Stimulated activated CD4-positive, alpha-beta T cell treated with anti-CD3 and anti-CD28 coated beads, Interleukin-12 subunit alpha, Interleukin-12 subunit beta, amount 100 ng/mL, for 48 hours (primary cell): Measurements from ENCODE around the gene TRIP13.

Source experiments
- DNase-seq, 3 donors: peaks; one replicate each; pipeline ENCODE4 v3.0.0-alpha.2; 2020; ENCODE audit warnings: low read depth in 2 of 3, low spot score in 1 of 3

Gene TRIP13

DNA sequence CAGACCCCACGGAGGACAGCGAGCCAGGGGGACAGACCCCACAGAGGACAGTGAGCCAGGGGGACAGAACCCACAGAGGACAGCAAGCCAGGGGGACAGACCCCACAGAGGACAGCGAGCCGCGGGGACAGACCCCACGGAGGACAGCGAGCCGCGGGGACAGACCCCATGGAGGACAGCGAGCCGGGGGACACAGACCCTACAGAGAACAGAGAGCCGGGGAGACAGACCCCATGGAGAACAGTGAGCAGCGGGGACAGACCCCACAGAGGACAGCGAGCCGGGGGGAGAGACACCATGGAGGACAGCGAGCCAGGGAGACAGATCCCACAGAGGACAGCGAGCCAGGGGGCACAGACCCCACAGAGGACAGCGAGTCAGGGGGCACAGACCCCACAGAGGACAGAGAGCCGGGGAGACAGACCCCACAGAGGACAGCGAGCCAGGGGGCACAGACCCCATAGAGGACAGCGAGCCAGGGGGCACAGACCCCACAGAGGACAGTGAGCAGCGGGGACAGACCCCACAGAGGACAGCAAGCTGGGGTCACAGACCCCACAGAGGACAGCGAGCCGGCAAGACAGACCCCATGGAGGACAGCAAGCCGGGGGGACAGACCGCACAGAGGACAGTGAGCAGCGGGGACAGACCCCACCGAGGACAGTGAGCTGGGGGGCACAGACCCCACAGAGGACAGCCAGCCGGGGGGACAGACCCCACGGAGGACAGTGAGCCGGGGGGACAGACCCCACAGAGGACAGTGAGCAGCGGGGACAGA lies 37.5 kb upstream of the TRIP13 start:
- no peak for DNase-seq

DNA sequence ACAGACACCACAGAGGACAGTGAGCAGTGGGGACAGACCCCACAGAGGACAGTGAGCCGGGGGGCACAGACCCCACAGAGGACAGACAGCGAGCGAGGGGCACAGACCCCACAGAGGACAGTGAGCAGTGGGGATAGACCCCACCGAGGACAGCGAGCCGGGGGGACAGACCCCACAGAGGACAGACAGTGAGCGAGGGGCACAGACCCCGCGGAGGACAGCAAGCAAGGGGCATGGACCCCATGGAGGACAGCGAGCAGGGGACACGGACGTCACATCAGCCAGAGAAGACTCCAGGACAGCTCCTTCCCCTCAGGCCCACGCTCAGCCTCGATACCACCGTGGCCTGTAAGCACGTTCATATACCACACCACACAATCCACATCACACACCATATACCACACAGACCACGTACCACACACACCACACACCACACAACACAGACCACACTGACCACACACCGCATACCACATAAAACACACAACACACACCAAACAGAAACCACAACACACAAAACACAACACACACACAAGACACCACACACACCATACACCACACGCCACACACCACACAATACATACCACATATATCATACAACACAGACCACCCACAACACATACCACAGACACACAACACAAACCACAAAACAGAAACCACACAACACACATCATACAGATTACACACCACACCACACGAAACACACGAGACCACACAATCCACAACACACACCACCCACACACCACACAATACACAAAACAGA lies 36.7 kb upstream of the TRIP13 start:
- no peak for DNase-seq

DNA sequence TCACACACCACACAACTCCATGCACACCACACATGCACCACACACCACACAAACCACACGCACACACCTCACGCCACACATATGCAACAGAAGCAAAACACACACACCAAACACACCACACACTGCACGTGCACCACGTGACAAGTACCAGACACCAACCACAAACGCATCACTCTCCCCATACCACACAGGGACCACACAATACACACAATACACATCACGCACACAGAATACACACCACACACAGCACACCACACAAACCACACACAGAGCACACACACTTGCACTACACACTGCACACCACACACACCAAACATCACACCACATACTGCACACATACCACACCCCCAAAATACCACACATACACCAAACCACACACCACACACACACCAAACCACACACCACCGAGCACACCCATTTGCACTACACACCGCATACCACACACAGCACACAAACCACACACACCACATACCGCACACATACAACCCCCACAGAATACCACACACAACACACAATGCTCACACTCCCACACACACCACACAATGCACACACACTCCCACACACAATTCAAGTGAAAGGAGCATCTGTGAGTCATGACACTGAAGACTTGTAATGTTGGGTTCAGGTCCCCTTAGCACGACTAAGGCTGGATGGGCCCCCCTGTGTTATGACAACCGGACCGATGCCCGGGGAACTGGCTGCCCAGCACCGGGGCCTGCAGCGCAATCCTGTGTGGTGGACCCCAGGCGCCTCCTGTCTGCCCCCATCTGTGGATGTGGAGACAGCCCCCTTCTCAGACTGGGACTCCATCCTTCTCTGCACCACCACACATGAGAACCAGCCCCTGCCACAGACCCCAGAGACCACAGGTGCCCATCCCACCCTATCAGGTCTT lies 35.9 kb upstream of the TRIP13 start:
- no peak for DNase-seq

DNA sequence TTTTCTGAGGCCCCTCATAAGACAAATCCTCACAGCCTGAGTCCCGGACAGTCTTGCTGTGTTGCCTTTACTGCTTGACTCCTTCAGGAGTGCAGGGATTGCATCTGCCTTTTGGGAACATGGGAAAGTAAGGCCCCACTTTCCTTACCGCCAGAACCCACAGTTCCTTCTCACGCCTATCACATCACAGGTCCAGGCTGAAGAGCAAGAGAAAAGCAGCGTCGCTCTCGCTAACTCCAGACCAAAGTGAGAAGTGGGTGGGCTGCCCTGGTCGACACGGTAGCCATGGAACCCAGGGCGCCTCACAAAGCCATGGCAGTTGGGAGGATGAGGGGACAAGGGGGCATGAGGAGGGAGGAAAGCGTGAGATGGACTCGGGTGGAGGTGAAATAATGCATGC lies 34.0 kb upstream of the TRIP13 start:
- DNase-seq = no peak

DNA sequence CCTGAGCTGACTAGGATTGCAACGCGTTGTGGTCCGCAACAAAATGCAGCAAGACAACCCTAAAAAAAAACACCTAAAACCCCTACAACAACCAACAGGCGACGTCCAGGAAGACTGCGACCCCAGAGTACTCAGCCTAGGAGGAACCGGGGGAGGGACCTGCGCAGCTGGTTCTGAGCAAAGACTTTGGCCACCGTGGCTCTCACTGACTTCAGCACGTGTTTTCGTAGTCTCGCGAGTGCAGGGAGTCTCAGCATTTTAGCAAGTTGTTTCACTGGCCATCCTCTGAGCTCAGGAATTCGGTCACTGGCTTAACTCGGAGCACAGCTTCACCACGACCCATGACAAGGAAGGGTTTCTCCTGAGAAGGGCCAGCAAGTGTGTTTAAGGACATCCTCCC lies 33.3 kb upstream of the TRIP13 start:
- DNase-seq = no peak

DNA sequence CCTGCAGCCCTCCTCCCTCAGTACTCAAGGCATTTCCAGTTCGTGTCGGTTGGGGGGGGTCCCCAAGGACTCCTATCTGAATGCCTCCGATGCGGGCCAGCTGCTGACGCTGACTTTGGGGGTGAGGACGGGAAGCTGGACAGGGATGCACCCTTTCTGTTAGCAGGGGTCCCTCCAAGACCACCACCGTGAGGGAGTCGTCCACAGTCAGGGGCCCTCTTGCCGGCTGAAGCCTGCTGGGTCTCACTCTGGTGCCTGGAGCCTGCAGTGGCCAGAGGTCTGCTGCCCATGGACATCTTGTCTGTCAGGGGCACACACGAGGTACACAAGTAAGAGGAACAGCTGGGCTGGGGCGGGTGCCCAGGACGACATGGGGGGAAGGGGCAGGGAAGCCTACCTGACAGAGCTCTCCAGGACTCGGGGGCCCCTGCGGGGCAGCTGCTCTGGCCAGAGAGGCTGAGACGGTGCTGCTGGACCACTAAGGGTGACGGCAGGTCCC lies 32.8 kb upstream of the TRIP13 start:
- no peak for DNase-seq

DNA sequence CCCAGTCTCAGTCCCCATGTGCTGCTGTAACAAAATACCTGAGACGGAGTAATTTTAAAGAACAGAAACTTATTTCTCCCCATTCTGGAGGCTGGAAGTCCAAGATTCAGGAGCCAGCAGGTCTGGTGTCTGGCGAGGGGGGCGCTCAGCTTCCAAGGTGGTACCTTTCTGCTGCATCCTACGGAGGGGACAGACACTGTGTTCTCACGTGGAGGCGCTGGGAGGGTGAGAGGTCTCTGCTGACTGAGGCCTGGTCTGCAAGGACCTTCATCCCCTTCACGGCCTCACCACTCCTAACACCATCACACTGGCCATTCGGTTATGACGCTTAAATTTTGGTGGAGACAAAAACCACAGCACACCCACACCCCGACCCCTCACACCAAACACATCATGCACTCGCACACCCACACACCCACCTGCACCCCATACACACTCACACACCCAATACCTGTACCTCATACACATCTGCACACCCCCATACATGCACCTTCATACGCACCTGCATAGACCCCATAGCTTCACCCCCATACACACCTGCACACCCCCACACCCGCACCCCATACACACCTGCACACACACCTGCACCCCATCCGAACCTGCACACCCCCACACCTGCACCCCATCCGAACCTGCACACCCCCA lies 32.1 kb upstream of the TRIP13 start:
- DNase-seq = no peak

DNA sequence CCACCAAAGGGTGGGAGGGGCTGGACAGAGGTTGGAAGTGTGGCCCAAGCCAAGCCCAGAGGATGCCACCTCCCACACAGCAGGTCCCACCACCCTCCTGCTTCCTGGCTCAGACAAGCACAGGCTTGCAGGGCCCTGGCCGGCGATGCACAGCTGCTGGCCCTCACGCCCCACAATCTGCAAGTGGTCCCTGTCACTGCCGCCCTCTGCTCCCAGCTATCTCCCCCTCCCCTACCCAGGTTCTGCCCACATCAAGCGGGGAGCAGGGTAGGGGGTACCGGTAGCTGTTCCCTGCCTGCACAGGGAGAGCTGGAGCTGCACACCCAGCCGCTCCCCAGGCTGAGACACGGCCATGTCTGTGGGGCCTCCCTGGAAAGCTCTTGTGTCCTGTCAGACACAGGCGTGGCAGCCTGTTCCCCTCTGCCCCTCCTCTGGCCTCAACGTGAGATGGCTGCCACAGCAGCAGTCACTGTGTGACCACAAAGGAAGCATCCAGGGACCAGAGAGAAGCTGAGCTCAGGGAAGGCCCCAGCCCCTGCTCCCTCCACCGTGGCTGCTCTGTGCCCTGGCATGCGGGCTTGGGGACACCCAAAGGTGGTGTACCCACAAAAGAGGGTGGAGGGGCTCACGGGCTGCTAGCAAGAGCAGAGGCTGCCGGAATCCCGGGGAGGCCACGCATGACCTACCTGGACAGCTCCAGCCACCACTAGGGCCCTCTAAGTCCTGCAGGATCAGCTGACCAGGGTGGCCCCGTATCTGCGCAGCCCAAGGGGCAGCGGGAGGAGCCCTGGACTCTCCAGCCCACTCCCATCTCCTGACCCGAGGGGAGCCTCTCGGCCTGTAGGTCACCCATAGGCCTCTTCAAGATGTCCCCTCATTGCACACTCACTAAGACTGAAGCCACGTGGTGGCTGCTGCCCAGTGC lies 31.0 kb upstream of the TRIP13 start:
- no peak for DNase-seq

DNA sequence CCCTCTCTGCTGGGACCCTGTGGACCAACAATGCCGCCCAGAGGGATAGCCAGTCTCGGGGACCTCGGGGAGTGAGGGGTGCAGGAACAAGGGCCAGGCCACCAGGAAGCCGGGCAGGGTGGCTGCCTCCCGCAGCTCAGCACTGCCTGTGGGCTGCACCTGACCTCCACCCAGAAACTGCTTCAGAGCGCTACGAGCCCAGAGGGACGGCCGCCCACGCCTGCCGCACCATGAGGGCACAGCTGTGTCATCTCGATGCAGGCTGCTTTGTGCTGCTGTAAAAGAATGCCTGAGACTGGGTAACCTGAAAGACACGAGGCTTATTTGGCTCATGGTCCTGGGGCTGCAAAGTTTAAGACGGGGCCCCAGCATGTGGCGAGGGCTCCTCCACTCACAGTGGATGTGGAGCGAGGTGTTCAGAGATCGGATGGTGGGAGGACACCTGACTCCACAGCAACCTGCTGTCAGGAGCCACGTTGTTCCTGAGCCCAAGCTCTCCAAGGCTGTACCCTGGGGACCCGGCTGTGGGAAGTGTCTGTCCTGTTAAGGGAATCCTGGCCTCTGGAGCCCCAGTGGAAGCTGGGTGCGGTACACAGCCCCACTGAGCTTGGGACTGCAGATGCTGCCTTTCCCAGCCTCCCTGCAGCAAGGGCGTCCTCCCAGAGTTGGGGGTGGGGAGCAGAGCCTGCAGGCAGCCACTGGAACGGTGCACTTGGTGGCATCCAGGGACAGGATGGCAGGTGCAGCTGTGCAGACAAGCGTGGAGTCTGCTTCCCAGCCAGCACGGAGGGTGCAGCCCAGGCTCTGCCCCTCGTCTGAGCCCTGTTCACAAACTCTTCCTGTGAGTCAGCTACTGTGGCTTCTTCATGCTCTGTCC lies 30.1 kb upstream of the TRIP13 start:
- DNase-seq = no peak

DNA sequence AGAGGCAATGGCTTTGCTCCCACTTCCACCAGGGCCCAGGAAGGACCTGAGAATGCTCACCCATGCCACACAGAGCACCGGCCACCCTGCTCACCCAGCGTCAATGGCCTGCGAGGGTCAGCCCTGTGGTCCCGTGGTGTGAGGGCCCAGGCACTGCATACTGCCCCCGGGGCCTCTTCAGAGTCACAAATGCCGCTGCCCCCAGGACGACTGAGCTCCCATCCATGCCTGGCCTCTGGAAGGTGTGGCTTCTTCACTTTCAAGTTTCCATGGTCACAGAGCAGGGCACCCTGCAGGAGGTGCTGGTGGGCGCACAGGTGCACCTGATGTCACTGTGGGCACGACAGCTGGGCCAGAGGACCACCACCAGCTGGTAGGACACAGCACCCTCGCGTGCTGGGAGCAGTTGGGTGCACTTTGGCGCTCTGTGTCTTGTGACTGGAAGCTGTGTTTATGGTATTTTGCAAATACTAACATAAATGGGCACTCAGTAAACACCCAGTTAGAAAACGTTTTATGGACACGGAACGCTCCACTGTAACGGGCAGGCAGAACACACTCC lies 29.4 kb upstream of the TRIP13 start:
- DNase-seq = no peak

DNA sequence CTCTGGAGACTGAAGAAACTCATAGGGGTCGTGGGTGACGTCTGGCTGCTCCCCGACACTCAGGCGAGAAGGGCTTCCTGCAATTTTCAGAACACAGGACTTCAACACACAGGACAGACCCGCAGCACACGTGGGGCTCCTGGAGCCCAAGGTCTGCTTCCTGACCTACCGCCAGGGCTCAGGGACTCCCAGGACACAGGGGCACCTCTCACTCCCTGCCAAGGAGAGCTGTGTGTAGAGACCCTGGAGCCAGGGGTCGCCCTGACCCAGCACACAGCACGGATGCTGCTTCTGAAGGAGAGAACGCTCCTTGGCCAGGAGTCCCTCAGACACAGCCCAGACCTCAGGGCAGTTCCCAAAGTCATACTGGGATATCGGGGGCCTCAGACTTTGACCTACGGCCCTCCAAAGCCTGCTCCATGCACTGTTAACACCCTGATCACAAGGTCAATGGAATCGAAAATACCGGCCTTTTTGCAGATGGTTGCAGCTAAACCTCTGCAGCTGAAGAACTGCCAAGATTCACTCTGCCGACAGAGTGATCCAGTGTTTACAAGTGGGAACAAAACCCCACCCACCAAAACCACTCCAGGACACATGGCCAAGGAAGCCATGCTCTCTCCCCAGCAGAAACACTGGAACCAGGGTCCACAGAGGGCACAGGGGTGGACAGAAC lies 28.1 kb upstream of the TRIP13 start:
- DNase-seq = no peak

DNA sequence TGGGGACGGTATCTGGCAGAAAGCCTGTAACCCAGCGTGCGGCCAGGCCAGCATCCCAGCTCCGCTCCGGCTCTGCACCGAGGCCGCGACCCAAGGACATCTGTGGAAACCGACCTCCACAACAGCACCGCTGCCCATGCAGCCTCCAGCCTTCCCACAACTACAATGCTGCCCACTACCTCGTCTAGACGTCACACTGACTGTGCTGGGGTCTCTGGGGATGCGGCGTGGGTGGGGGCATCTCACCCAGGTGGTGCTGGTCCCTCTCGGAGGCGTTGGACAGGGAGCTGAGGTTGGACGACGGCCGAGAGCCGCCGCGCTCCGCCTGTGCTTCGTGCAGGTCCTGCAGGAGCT lies 27.5 kb upstream of the TRIP13 start:
- DNase-seq = no peak

DNA sequence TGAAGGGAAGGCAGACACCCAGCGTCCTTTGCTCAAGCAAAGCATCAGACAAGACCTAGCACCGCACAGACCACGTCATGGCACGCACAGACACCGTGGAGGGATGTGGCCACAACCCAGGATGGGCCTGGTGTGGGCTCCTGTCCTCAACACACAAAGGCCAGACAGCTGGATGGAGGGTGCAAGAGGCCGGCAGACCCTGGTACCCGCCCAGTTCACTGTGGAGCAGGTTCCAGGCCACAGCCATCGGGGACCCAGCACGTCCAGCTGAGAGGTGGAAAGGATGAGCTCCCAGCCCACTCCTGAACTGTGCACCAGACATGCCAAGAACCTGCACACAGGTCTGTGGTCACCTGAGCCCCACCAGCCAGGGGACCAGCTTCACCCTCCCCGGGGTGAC lies 26.9 kb upstream of the TRIP13 start:
- DNase-seq = no peak

DNA sequence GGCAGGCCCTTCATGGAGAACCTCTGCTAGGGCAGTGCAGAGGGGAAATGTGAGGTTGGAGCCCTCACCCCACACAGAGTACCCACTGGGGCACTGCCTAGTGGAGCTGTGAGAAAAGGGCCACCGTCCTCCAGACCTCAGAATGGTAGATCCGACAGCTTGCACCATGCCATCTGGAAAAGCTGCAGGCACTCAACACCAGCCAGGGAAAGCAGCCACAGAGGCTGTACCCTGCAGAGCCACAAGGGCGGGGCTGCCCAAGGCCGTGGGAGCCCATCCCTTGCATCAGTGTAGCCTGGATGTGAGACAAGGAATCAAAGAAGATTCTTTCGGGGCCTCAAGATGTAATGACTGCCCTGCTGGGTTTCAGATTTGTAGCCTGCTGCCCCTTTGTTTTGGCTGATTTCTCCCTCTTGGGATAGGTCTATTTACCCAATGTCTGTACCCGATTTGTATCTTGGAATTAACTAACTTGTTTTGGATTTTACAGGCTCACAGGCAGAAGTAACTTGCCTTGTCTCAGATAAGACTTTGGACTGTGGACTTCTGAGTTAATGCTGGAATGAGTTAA lies 25.3 kb upstream of the TRIP13 start:
- no peak for DNase-seq

DNA sequence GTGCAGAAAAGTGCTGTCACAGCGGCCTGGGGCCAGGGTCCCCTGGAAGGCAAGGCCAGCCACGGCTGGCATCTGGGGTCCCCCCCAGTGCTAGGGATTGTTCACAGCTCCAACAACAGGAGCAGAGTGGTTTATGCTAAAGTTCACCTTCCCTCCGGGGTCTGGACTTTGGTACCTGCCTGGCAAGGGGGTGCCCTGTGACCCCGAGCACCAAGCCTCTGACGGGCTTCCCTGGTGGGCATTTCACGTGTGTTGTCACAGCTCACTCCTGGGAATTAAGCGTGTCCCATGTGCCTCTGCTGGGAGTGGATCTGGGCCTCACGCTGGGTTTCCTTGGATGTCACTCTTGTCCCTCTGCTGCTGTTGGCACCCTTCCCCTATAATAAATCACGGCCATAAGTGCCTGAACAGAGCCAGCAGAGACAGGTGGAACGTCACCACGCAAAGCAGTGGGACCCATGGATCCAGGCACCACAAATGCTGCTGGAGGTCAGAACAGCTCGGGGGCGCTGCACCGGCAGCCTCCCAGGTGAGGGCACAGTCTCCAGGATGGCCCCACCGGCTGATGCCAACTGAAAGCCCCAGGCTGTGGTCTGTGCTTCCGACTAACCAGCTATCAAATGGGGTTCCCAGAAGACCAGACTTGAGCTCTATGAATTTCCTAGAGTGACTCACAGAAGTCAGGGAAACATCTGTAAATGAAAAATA lies 24.1 kb upstream of the TRIP13 start:
- no peak for DNase-seq

DNA sequence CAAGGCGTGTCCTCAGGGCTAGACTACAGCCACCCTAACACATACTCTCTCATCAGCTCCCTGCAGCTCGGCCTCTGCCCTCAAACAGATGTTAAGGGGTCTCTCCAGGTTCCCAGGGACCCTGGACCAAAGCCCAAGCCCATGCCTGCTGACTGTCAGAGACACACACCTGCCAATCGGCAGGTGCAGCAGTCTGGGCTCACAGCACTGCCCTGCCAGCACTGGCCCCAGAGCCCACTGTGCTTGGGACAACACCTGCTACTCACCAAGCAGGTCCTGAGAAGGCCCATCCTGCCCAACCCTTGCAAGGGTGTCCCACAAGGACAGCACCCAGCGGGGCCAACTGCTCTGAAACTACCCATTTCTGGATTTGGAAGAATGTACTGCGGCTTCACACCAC lies 21.7 kb upstream of the TRIP13 start:
- DNase-seq = no peak

DNA sequence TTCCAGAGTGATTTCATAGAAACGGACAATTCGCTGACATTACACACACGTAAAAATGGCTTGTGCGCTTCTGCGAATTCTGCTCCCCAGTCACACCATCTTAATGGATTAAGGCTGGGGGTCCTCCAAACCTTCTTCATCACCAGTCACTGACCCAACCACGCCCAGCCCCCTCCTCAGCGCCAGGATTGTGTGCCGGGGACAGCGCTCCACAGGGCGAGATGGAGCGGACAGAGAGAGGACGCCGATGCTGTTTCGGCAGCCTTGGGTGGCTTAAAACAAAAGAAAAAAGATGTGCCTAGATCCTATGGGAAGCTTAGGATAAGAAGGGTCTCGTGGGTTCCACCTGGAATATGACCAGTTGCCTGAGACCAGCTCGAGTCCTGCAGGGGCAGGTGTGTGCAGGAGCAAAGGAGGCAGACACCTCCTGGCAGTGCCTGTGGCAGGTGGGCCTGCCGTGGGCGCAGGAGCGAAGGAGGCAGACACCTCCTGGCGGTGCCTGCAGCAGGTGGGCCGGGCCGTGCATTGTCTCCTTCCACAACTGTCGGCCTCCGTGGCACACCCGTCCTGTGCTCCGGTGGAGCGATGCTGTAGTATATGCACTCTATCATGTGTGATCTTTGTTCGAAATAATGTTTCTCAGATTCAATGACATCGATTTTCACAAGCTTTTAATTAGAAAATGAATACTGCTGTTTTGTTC lies 20.9 kb upstream of the TRIP13 start:
- DNase-seq = no peak
